Measurements from ENCODE around the gene NOLC1. TPM values are rescaled to one million over a fixed set of nuclear protein-coding genes. Genes with fewer than 3 reads are reported as not detected.

The NOLC1 gene
- total and polyA plus RNA-seq, 2 donors (not counting 1 experiment from before 2014, with no cell fraction given): 32.9 to 45.0 TPM

GRCh38 chr10:102116656-102117055 is 35.5 kb upstream of the NOLC1 start:
- ATAC-seq (ENCODE audit: low read depth): no peak

More at GRCh38 chr10:102116656-102117055, 35.5 kb upstream of the NOLC1 start:
- peaks cover 72% of the 10 kb centered on the region for H3K4me1 Mint-ChIP-seq
- Histone ChIP-seq H3K9ac (ENCODE audit: low read length) (no peak overlapping the region), H3K36me3 (replicated peaks in 1 of 2; ENCODE audit: control extremely low read depth in 1 of 2, control insufficient read depth in 1 of 2, extremely low read depth in 1 of 2, insufficient read depth in 2 of 2, low read length in 1 of 2) (no peaks in the 10 kb centered on the region), H3K4me1 (ENCODE audit: control insufficient read depth in 2 of 2, insufficient read depth in 2 of 2, low read length in 2 of 2) (peaks cover 65 to 82% of the 10 kb centered on the region in 2 donors), H3K4me3 (ENCODE audit: control extremely low read depth in 1 of 5, extremely low read depth in 1 of 5, insufficient read depth in 1 of 5, low read depth in 2 of 5, low read length in 4 of 5) (no peak overlapping the region), H4K20me1 (ENCODE audit: control insufficient read depth, insufficient read depth, low read length, poor library complexity, severe bottlenecking) (peaks cover 46% of the 10 kb centered on the region), H3K9me3 (ENCODE audit: control extremely low read depth in 1 of 3, control insufficient read depth in 2 of 3, insufficient read depth in 1 of 3, low read length in 2 of 3) (no peaks in the 10 kb centered on the region), H3K4me2 (replicated peaks; ENCODE audit: low read depth, low read length, poor library complexity, severe bottlenecking) (peak overlapping the region; percentile 93), H3K79me2 (ENCODE audit: control insufficient read depth, insufficient read depth, low read length) (peaks cover 93% of the 10 kb centered on the region), H3K27me3 (replicated peaks in 1 of 4; ENCODE audit: control extremely low read depth in 1 of 4, control insufficient read depth in 3 of 4, insufficient read depth in 4 of 4, low read length in 3 of 4) (no peaks in the 10 kb centered on the region), H3K27ac (ENCODE audit: low read length in 2 of 2) (peak overlapping the region; percentile 87 to 94), H2AFZ (ENCODE audit: insufficient read depth, low read depth, low read length, poor library complexity, severe bottlenecking) (no peak overlapping the region)
- no peaks in the 10 kb centered on the region for H3K27me3 Mint-ChIP-seq
- peak overlapping the region; percentile 86 for H3K4me3 Mint-ChIP-seq
- H3K9me3 Mint-ChIP-seq (ENCODE audit: insufficient read depth): no peaks in the 10 kb centered on the region
- CTCF ChIA-PET: interaction anchor here (1.3 to 1.5 kb wide), 2 partner anchors 43 to 277 kb away, joined by 3 to 7 read pairs; no protein-coding TSS in a partner anchor
- WGBS (ENCODE audit: insufficient coverage): 100% methylated on average over 1 of the region's 1 CpG
- H3K27ac Mint-ChIP-seq: peak overlapping the region; percentile 91
- no peak for TF ChIP-seq EZH2 (IDR thresholded peaks at IDR 0.05; ENCODE audit: borderline replicate concordance, insufficient read depth, low read depth, low read length, poor library complexity, severe bottlenecking)
- TF ChIP-seq CTCF (IDR thresholded peaks at IDR 0.05): no peak
- POLR2A ChIA-PET: interaction anchor here (0.5 kb wide), 1 partner anchor 694 kb away, joined by 4 read pairs; no protein-coding TSS in a partner anchor
- intact Hi-C loops (cut with micrococcal nuclease): loop anchor here (5.0 kb wide), 1 partner anchor 274 kb away; the partner anchor contains the start of gene KCNIP2
- no peak for DNase-seq
